Panc1 (cell line): Measurements from ENCODE around the gene DCAF5. TPM values are rescaled to one million over a fixed set of nuclear protein-coding genes. Genes with fewer than 3 reads are reported as not detected.

Source experiments
- ATAC-seq: fragments of 200-7000 bp; cut with Tn5 transposase; 2 replicates; pipeline ENCODE4 v1.9.1; 2020; ENCODE audit warnings: mild to moderate bottlenecking, moderate library complexity
- BruUV-seq: library from RNA; stranded (reverse); fragments of 400-500 nt; replicated peaks from 2 replicates; lab custom pipeline; 2021; lab: Mats Ljungman, UMichigan
- CTCF ChIA-PET: fragments of 300-600 bp; sonication (Branson Sonifier 250); formaldehyde crosslinking; loops from one replicate; lab custom pipeline; 2022; ENCODE audit warnings: antibody characterized with exemption; lab: Charles Lee
- POLR2A ChIA-PET: fragments of 300-600 bp; sonication (Branson Sonifier 250); formaldehyde crosslinking; loops from one replicate; lab custom pipeline; 2022; ENCODE audit warnings: antibody characterized with exemption; lab: Charles Lee
- DNase-seq: peaks from one replicate; pipeline ENCODE4 v3.0.0-alpha.2; 2010; ENCODE audit warnings: low read depth, low spot score
- H3K27ac ChIP-seq: 2 replicates; pipeline ENCODE4 v1.5.1; 2011; ENCODE audit warnings: mild to moderate bottlenecking, low read length, inconsistent platforms
- H3K27me3 ChIP-seq: fragments of 200-500 bp; sonication (Bioruptor generic); 2 replicates; pipeline ENCODE4 v1.6.0; 2014; ENCODE audit warnings: low read length, inconsistent platforms; ENCODE audit not compliant: control insufficient read depth, insufficient read depth
- H3K36me3 ChIP-seq: fragments of 200-500 bp; sonication (Bioruptor generic); 2 replicates; pipeline ENCODE4 v1.5.1; 2014; ENCODE audit warnings: inconsistent platforms, mild to moderate bottlenecking, low read length, moderate library complexity; ENCODE audit not compliant: control insufficient read depth, insufficient read depth
- H3K4me1 ChIP-seq: 2 replicates; pipeline ENCODE4 v1.5.1; 2011; ENCODE audit warnings: inconsistent platforms, mild to moderate bottlenecking, low read length, moderate library complexity; ENCODE audit not compliant: control insufficient read depth, insufficient read depth
- H3K4me3 ChIP-seq, 2 experiments: 2 replicates each; pipeline ENCODE4 v1.5.1; 2011 to 2012; ENCODE audit warnings: low read depth in 2 of 2, low read length in 2 of 2, mild to moderate bottlenecking in 2 of 2, inconsistent platforms in 1 of 2, moderate library complexity in 1 of 2
- H3K9me3 ChIP-seq: fragments of 200-500 bp; sonication (Bioruptor generic); 2 replicates; pipeline ENCODE4 v1.5.1; 2014; ENCODE audit warnings: low read depth, mild to moderate bottlenecking, inconsistent platforms, low read length, moderate library complexity; ENCODE audit not compliant: control insufficient read depth, insufficient read depth
- CTCF ChIP-seq: fragments of 450-650 bp; IDR thresholded peaks from 2 replicates; pipeline ENCODE4 v1.5.1; 2017; ENCODE audit warnings: mild to moderate bottlenecking
- POLR2AphosphoS5 ChIP-seq: IDR thresholded peaks from 2 replicates; pipeline ENCODE4 v1.6.1; 2012; ENCODE audit warnings: mild to moderate bottlenecking, low read depth, low read length, moderate library complexity
- SIN3A ChIP-seq: IDR thresholded peaks from 2 replicates; pipeline ENCODE4 v1.6.1; 2012; ENCODE audit warnings: low read depth, mild to moderate bottlenecking, low read length, moderate library complexity, borderline replicate concordance; ENCODE audit not compliant: insufficient read depth
- in situ Hi-C: cut with HindIII; loops from 2 replicates; pipeline ENCODE4 v1.10.0; 2016; ENCODE audit warnings: low sequenced_read_pairs, low pct_unique_long_range_greater_than_20kb
- intact Hi-C: fragments of 100-400 bp; cut with micrococcal nuclease; formaldehyde crosslinking; loops from one replicate; pipeline ENCODE4 v1.10.0; 2022; ENCODE audit not compliant: unreplicated experiment
- total RNA-seq: library from RNA; stranded (reverse); gene quantifications from one replicate; pipeline ENCODE4 v1.2.1, GENCODE V29; 2021; ENCODE audit not compliant: unreplicated experiment

DCAF5 gene
- total RNA-seq, 1 experiment from 2014 or later: 27.6 TPM

GRCh38 chr14:69002069-69002468 lies 150.8 kb downstream of the DCAF5 start:
- Histone ChIP-seq H3K27ac (no peak overlapping the region), H3K9me3 (no peaks in the 10 kb centered on the region), H3K4me1 (peaks cover 4% of the 10 kb centered on the region), H3K27me3 (no peaks in the 10 kb centered on the region), H3K36me3 (no peaks in the 10 kb centered on the region), H3K4me3 (no peak overlapping the region)
- DNase-seq (no peak), ATAC-seq (peak; percentile 90)
- ChIA-PET CTCF (interaction anchor here (0.7 kb wide), 1 partner anchor 11 kb away, joined by 4 read pairs; no protein-coding TSS in a partner anchor), POLR2A (interaction anchor here (0.6 kb wide), 1 partner anchor 212 kb away, joined by 5 read pairs; no protein-coding TSS in a partner anchor)
- intact Hi-C loops (no loop called here), in situ Hi-C loops (no loop called here)
- TF ChIP-seq SIN3A: no peak
- no TSS peak for BruUV-seq

- intact Hi-C loops (no loop called here), in situ Hi-C loops (no loop called here)
- DNase-seq (no peak), ATAC-seq (no peak)
- BruUV-seq: no TSS peak
- Histone ChIP-seq H3K4me3 (no peak overlapping the region), H3K27me3 (no peaks in the 10 kb centered on the region), H3K9me3 (no peaks in the 10 kb centered on the region), H3K27ac (no peak overlapping the region), H3K4me1 (peaks cover 4% of the 10 kb centered on the region), H3K36me3 (no peaks in the 10 kb centered on the region)
- POLR2A ChIA-PET: no interaction called here
- TF ChIP-seq CTCF: no peak
- no peak for TF ChIP-seq SIN3A
- TF ChIP-seq POLR2AphosphoS5: no peak
- CTCF ChIA-PET: no interaction called here
These were observed 151.5 kb downstream of the DCAF5 start for GRCh38 chr14:69001375-69001774.

Other genes starting within 250 kb of the DCAF5 start
- gene ACTN1, start 173.8 kb downstream of the DCAF5 start, total RNA-seq: 212 TPM
- gene EXD2, start 38.4 kb upstream of the DCAF5 start, total RNA-seq: 9.5 TPM
- gene GALNT16, start 107.0 kb upstream of the DCAF5 start, total RNA-seq: 0.72 TPM
- gene ERH, start 245.2 kb upstream of the DCAF5 start, total RNA-seq: 222 TPM
- gene SLC39A9, start 245.6 kb upstream of the DCAF5 start, total RNA-seq: 63.4 TPM